Measurements from ENCODE around the gene ITGBL1. TPM values are rescaled to one million over a fixed set of nuclear protein-coding genes. Genes with fewer than 3 reads are reported as not detected.
"Not testable (repeated sequence)": the region's sequence is repeated elsewhere in the genome, so short reads cannot be mapped to it uniquely, and the experiment has no call there.

ITGBL1 gene
- total RNA-seq, 3 donors from 2014 or later, result 8.2 to 62.5 (median 18.6) TPM

DNA sequence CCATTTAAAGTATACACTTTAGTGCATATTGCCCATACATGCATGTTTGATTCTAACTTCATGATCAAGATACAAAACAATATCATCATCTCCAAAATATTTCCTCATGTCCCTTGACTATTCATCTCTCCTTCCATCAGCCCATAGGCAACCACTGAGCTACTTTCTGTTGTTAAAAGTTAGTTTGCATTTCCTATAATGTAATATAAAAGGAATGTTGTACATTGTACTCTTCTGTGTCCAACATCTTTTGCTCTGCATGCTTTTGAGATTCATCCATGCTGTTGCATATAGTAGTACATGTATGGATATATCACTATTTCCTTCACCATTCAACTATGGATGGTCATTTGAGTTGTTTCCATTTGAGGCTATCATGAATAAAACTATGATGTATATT, 74.7 kb downstream of the ITGBL1 start:
- Histone ChIP-seq H3K27ac (no peak overlapping the region), H3K9me3 (no peaks in the 10 kb centered on the region), H3K4me1 (no peaks in the 10 kb centered on the region), H3K4me3 (no peak overlapping the region), H3K27me3 (no peaks in the 10 kb centered on the region), H3K36me3 (no peaks in the 10 kb centered on the region)
- intact Hi-C loops (cut with DNase I; ENCODE audit: low total_unique reads), result no loop called here
- no peak for TF ChIP-seq POLR2A (IDR thresholded peaks at IDR 0.05)
- TF ChIP-seq POLR2AphosphoS5 (IDR thresholded peaks at IDR 0.05), result no peak
- TF ChIP-seq CTCF (IDR thresholded peaks at IDR 0.05), result no peak
- DNase-seq (ENCODE audit: low spot score in 2 of 2), result no peak

GRCh38 chr13:101529422-101529821, 76.9 kb downstream of the ITGBL1 start:
- intact Hi-C loops (cut with DNase I; ENCODE audit: low total_unique reads), result no loop called here
- no peaks in the 10 kb centered on the region for H3K27me3 ChIP-seq
- H3K36me3 ChIP-seq, result no peaks in the 10 kb centered on the region
- no peak for TF ChIP-seq POLR2A (IDR thresholded peaks at IDR 0.05)
- TF ChIP-seq CTCF (IDR thresholded peaks at IDR 0.05), result no peak
- TF ChIP-seq POLR2AphosphoS5 (IDR thresholded peaks at IDR 0.05), result no peak
- no peak overlapping the region for H3K4me3 ChIP-seq
- DNase-seq (ENCODE audit: low spot score in 2 of 2), result peak in 1 of 2 donors; percentile 37
- H3K4me1 ChIP-seq, result no peaks in the 10 kb centered on the region
- H3K9me3 ChIP-seq, result no peaks in the 10 kb centered on the region
- H3K27ac ChIP-seq, result no peak overlapping the region

DNA sequence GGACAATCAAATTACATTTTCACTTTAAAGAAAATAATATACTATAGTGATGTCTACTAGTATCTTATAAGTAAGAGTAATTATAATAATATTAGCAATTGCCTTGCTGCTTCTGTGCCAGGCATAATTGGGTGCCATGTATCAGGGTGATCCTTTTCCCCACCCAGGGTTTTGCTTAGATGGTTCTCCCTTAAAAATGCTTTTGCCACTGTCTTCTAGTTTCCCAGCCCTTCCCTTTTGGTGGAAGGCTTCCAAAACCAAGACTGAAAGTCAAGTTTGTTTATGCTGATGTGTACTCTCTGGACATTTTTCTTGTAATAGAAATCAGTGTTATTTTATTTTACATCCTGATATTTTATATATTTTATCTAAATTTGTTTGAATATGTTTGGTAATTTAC, 77.8 kb downstream of the ITGBL1 start:
- Histone ChIP-seq H3K4me1 (no peaks in the 10 kb centered on the region), H3K36me3 (no peaks in the 10 kb centered on the region), H3K4me3 (peak overlapping the region in 1 of 3 donors; percentile 1), H3K27ac (no peak overlapping the region), H3K9me3 (no peaks in the 10 kb centered on the region), H3K27me3 (no peaks in the 10 kb centered on the region)
- DNase-seq (ENCODE audit: low spot score in 2 of 2), result no peak
- no peak for TF ChIP-seq POLR2A (IDR thresholded peaks at IDR 0.05)
- no peak for TF ChIP-seq POLR2AphosphoS5 (IDR thresholded peaks at IDR 0.05)
- no peak for TF ChIP-seq CTCF (IDR thresholded peaks at IDR 0.05)
- intact Hi-C loops (cut with DNase I; ENCODE audit: low total_unique reads), result no loop called here

GRCh38 chr13:101535192-101535746, 82.8 kb downstream of the ITGBL1 start:
- intact Hi-C loops (cut with DNase I; ENCODE audit: low total_unique reads), result no loop called here

DNA sequence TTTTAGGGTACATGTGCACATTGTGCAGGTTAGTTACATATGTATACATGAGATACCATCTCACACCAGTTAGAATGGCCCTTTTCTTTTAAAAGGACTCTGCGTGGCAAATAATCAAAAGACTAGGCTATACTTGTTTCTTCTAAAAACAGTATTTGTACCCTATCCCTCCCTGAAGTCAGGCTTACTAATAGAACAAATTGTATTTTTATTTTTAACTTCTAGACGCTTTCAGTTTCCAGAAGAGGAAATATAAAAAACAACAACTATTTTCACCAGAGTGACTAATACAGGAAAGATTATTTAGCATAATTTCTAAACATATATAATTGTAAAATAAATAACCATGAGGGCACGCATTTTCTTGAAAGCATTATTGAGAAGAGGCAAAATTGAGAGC, 83.6 kb downstream of the ITGBL1 start:
- no peaks in the 10 kb centered on the region for H3K36me3 ChIP-seq
- TF ChIP-seq POLR2A (IDR thresholded peaks at IDR 0.05) (no peak), CTCF (IDR thresholded peaks at IDR 0.05) (no peak), POLR2AphosphoS5 (IDR thresholded peaks at IDR 0.05) (no peak)
- H3K4me1 ChIP-seq, result no peaks in the 10 kb centered on the region
- no peak overlapping the region for H3K4me3 ChIP-seq
- DNase-seq (ENCODE audit: low spot score in 2 of 2), result no peak
- no peaks in the 10 kb centered on the region for H3K27me3 ChIP-seq
- no peak overlapping the region for H3K27ac ChIP-seq
- no peaks in the 10 kb centered on the region for H3K9me3 ChIP-seq
- intact Hi-C loops (cut with DNase I; ENCODE audit: low total_unique reads), result no loop called here

More at GRCh38 chr13:101535192-101535746, 82.8 kb downstream of the ITGBL1 start:
- Histone ChIP-seq H3K27me3 (no peaks in the 10 kb centered on the region), H3K27ac (no peak overlapping the region), H3K4me3 (no peak overlapping the region), H3K36me3 (no peaks in the 10 kb centered on the region), H3K4me1 (no peaks in the 10 kb centered on the region), H3K9me3 (no peaks in the 10 kb centered on the region)
- DNase-seq (ENCODE audit: low spot score in 2 of 2), result no peak
- TF ChIP-seq CTCF (IDR thresholded peaks at IDR 0.05) (no peak), POLR2A (IDR thresholded peaks at IDR 0.05) (no peak), POLR2AphosphoS5 (IDR thresholded peaks at IDR 0.05) (no peak)

- H3K27me3 ChIP-seq; H3K27ac ChIP-seq; intact Hi-C loops (cut with DNase I; ENCODE audit: low total_unique reads); H3K4me3 ChIP-seq; DNase-seq (ENCODE audit: low spot score in 2 of 2); H3K9me3 ChIP-seq; H3K36me3 ChIP-seq; H3K4me1 ChIP-seq: not testable (repeated sequence)
These were observed 92.1 kb downstream of the ITGBL1 start for GRCh38 chr13:101544544-101544943.
